Body of pancreas (tissue), 4 donors: ENCODE results near the gene SLA2.
"Not testable (repeated sequence)": the region's sequence is repeated elsewhere in the genome, so short reads cannot be mapped to it uniquely, and the experiment has no call there.

Experiments used
- CTCF ChIP-seq, 7 experiments: fragments of 450-650 bp in 4 of 7; fragments of 200-600 bp in 3 of 7; sonication (generic) in 3 of 7; IDR thresholded peaks; one replicate each; pipeline ENCODE4 v1.5.1; 2016 to 2019; ENCODE audit warnings: antibody characterized with exemption in 7 of 7
- POLR2A ChIP-seq, 3 donors: fragments of 450-650 bp; IDR thresholded peaks; one replicate each; pipeline ENCODE4 v1.6.1; 2016; ENCODE audit warnings: antibody characterized with exemption in 3 of 3, mild to moderate bottlenecking in 2 of 3

- not testable (repeated sequence) for TF ChIP-seq CTCF, POLR2A (IDR thresholded peaks at IDR 0.05)
These were observed 37.6 kb downstream of the SLA2 start for GRCh38 chr20:36608388-36608728.
